CD8-positive, alpha-beta memory T cell (primary cell): ENCODE results near the gene RNLS. TPM values are rescaled to one million over a fixed set of nuclear protein-coding genes. Genes with fewer than 3 reads are reported as not detected.

Experiments used
- CTCF ChIA-PET: fragments of 350-600 bp; sonication (Branson Sonifier 250); formaldehyde crosslinking; loops from one replicate; lab custom pipeline; 2021; ENCODE audit warnings: antibody characterized with exemption; lab: Charles Lee
- POLR2A ChIA-PET: fragments of 350-600 bp; sonication (Branson Sonifier 250); formaldehyde crosslinking; loops from one replicate; lab custom pipeline; 2021; ENCODE audit warnings: antibody characterized with exemption; lab: Charles Lee
- DNase-seq, 5 donors: peaks; one replicate each; pipeline versions ENCODE4 v3.0.0 to v3.0.0-alpha.2; 2020 to 2022; ENCODE audit warnings: mixed read lengths in 1 of 5
- H3K27ac ChIP-seq: one replicate; pipeline ENCODE4 v1.7.0; 2013; ENCODE audit warnings: low read depth, mild to moderate bottlenecking, low read length, moderate library complexity
- H3K27me3 ChIP-seq: 2 replicates; pipeline ENCODE4 v1.7.0; 2013; ENCODE audit warnings: low read length, mild to moderate bottlenecking; ENCODE audit not compliant: insufficient read depth, poor library complexity, severe bottlenecking
- H3K36me3 ChIP-seq: 2 replicates; pipeline ENCODE4 v1.7.0; 2013; ENCODE audit warnings: mild to moderate bottlenecking, low read length, moderate library complexity; ENCODE audit not compliant: insufficient read depth
- H3K4me1 ChIP-seq: 2 replicates; pipeline ENCODE4 v1.7.0; 2013; ENCODE audit warnings: mild to moderate bottlenecking, low read length, moderate library complexity; ENCODE audit not compliant: insufficient read depth
- H3K4me3 ChIP-seq: 2 replicates; pipeline ENCODE4 v1.7.0; 2013; ENCODE audit warnings: mild to moderate bottlenecking, low read length
- H3K9me3 ChIP-seq: 2 replicates; pipeline ENCODE4 v1.7.0; 2013; ENCODE audit warnings: mild to moderate bottlenecking, low read length
- H3K27ac Mint-ChIP-seq, 8 donors: one replicate each; pipeline ENCODE4 v1.8.0; 2020 to 2021; ENCODE audit warnings: mixed read lengths in 8 of 8, mild to moderate bottlenecking in 6 of 8, inconsistent platforms in 3 of 8, moderate library complexity in 3 of 8
- H3K27me3 Mint-ChIP-seq, 2 donors: one replicate each; pipeline ENCODE4 v1.8.0; 2020 to 2021; ENCODE audit warnings: mixed read lengths in 2 of 2, mild to moderate bottlenecking in 1 of 2, moderate library complexity in 1 of 2
- H3K36me3 Mint-ChIP-seq, 3 donors: one replicate each; pipeline ENCODE4 v1.8.0; 2020 to 2021; ENCODE audit warnings: mixed read lengths in 3 of 3, inconsistent platforms in 1 of 3, mild to moderate bottlenecking in 1 of 3
- H3K4me1 Mint-ChIP-seq, 3 donors: one replicate each; pipeline ENCODE4 v1.8.0; 2020 to 2021; ENCODE audit warnings: mixed read lengths in 3 of 3, inconsistent platforms in 1 of 3, mild to moderate bottlenecking in 1 of 3
- H3K4me3 Mint-ChIP-seq, 7 donors: one replicate each; pipeline ENCODE4 v1.8.0; 2020 to 2021; ENCODE audit warnings: mixed read lengths in 7 of 7, mild to moderate bottlenecking in 6 of 7, moderate library complexity in 4 of 7, inconsistent platforms in 2 of 7
- H3K9me3 Mint-ChIP-seq, 5 donors: one replicate each; pipeline ENCODE4 v1.8.0; 2020 to 2022; ENCODE audit warnings: mixed read lengths in 5 of 5, mild to moderate bottlenecking in 3 of 5, moderate library complexity in 2 of 5, inconsistent platforms in 1 of 5
- polyA plus RNA-seq: library from polyadenylated mRNA; unstranded; fragments of 300-500 nt; fragmentation: Illumina TruSeq; gene quantifications from one replicate; pipeline ENCODE4 v1.2.3, GENCODE V29; 2021
- total RNA-seq, 2 experiments: library from RNA; stranded (reverse); gene quantifications; one replicate each; pipeline ENCODE4 v1.2.3, GENCODE V29; 2021

The RNLS gene
- total and polyA plus RNA-seq, 3 experiments from 2014 or later, result 4.0 to 7.0 (median 4.6) TPM

GRCh38 chr10:88428442-88428841, 154.7 kb downstream of the RNLS start:
- Histone ChIP-seq H3K27me3 (no peaks in the 10 kb centered on the region), H3K36me3 (no peaks in the 10 kb centered on the region), H3K4me1 (no peaks in the 10 kb centered on the region), H3K27ac (no peak overlapping the region), H3K9me3 (no peaks in the 10 kb centered on the region), H3K4me3 (no peak overlapping the region)
- ChIA-PET CTCF (no interaction called here), POLR2A (no interaction called here)
- peaks cover 0 to 2% (median 0%) of the 10 kb centered on the region in 3 donors for H3K36me3 Mint-ChIP-seq
- peaks cover 0 to 5% of the 10 kb centered on the region in 2 donors for H3K27me3 Mint-ChIP-seq
- no peak overlapping the region for H3K27ac Mint-ChIP-seq
- no peak overlapping the region for H3K4me3 Mint-ChIP-seq
- H3K4me1 Mint-ChIP-seq, result peaks cover 6 to 14% (median 11%) of the 10 kb centered on the region in 3 donors
- no peaks in the 10 kb centered on the region for H3K9me3 Mint-ChIP-seq
- DNase-seq, result no peak

- POLR2A ChIA-PET, result no interaction called here
- H3K36me3 Mint-ChIP-seq, result no peaks in the 10 kb centered on the region
- H3K4me1 Mint-ChIP-seq, result peaks cover 6 to 14% (median 11%) of the 10 kb centered on the region in 3 donors
- Histone ChIP-seq H3K4me1 (no peaks in the 10 kb centered on the region), H3K36me3 (no peaks in the 10 kb centered on the region), H3K9me3 (no peaks in the 10 kb centered on the region), H3K27me3 (no peaks in the 10 kb centered on the region), H3K4me3 (no peak overlapping the region), H3K27ac (no peak overlapping the region)
- no peak for DNase-seq
- CTCF ChIA-PET, result no interaction called here
- H3K4me3 Mint-ChIP-seq, result no peak overlapping the region
- H3K9me3 Mint-ChIP-seq, result no peaks in the 10 kb centered on the region
- H3K27me3 Mint-ChIP-seq, result peaks cover 0 to 5% of the 10 kb centered on the region in 2 donors
- no peak overlapping the region for H3K27ac Mint-ChIP-seq
These were observed 156.1 kb downstream of the RNLS start for GRCh38 chr10:88427024-88427423.

- Mint-ChIP-seq H3K27me3 (peaks cover 0 to 5% of the 10 kb centered on the region in 2 donors), H3K36me3 (no peaks in the 10 kb centered on the region), H3K9me3 (no peaks in the 10 kb centered on the region), H3K4me1 (peaks cover 6 to 14% (median 11%) of the 10 kb centered on the region in 3 donors), H3K27ac (no peak overlapping the region), H3K4me3 (no peak overlapping the region)
- Histone ChIP-seq H3K4me1 (no peaks in the 10 kb centered on the region), H3K27ac (no peak overlapping the region), H3K9me3 (no peaks in the 10 kb centered on the region), H3K27me3 (no peaks in the 10 kb centered on the region), H3K4me3 (no peak overlapping the region), H3K36me3 (no peaks in the 10 kb centered on the region)
- ChIA-PET CTCF (no interaction called here), POLR2A (no interaction called here)
- no peak for DNase-seq
These were observed 158.2 kb downstream of the RNLS start for GRCh38 chr10:88424881-88425280.

- Mint-ChIP-seq H3K36me3 (no peaks in the 10 kb centered on the region), H3K27ac (no peak overlapping the region), H3K27me3 (peaks cover 0 to 5% of the 10 kb centered on the region in 2 donors), H3K9me3 (no peaks in the 10 kb centered on the region), H3K4me3 (no peak overlapping the region), H3K4me1 (peaks cover 6 to 14% (median 11%) of the 10 kb centered on the region in 3 donors)
- Histone ChIP-seq H3K27ac (no peak overlapping the region), H3K4me3 (no peak overlapping the region), H3K4me1 (no peaks in the 10 kb centered on the region), H3K27me3 (no peaks in the 10 kb centered on the region), H3K9me3 (no peaks in the 10 kb centered on the region), H3K36me3 (no peaks in the 10 kb centered on the region)
- ChIA-PET CTCF (no interaction called here), POLR2A (no interaction called here)
- no peak for DNase-seq
These were observed 159.4 kb downstream of the RNLS start for GRCh38 chr10:88423732-88424131.

- Mint-ChIP-seq H3K4me1 (peaks cover 2 to 3% (median 3%) of the 10 kb centered on the region in 3 donors), H3K36me3 (no peaks in the 10 kb centered on the region), H3K9me3 (no peaks in the 10 kb centered on the region), H3K4me3 (no peak overlapping the region), H3K27ac (no peak overlapping the region), H3K27me3 (peaks cover 0 to 5% of the 10 kb centered on the region in 2 donors)
- Histone ChIP-seq H3K36me3 (no peaks in the 10 kb centered on the region), H3K27ac (no peak overlapping the region), H3K4me3 (no peak overlapping the region), H3K27me3 (no peaks in the 10 kb centered on the region), H3K9me3 (no peaks in the 10 kb centered on the region), H3K4me1 (no peaks in the 10 kb centered on the region)
- ChIA-PET CTCF (interaction anchor here (0.9 kb wide), 1 partner anchor 32 kb away, joined by 3 read pairs; no protein-coding TSS in a partner anchor), POLR2A (no interaction called here)
- no peak for DNase-seq
These were observed 161.5 kb downstream of the RNLS start for GRCh38 chr10:88421590-88421989.

- Mint-ChIP-seq H3K9me3 (no peaks in the 10 kb centered on the region), H3K27me3 (peaks cover 0 to 1% of the 10 kb centered on the region in 2 donors), H3K4me1 (no peaks in the 10 kb centered on the region), H3K36me3 (no peaks in the 10 kb centered on the region), H3K27ac (no peak overlapping the region), H3K4me3 (no peak overlapping the region)
- no peak overlapping the region for H3K27ac ChIP-seq
- no peaks in the 10 kb centered on the region for H3K36me3 ChIP-seq
- ChIA-PET CTCF (no interaction called here), POLR2A (no interaction called here)
- H3K9me3 ChIP-seq, result no peaks in the 10 kb centered on the region
- no peak for DNase-seq
- H3K4me3 ChIP-seq, result no peak overlapping the region
- H3K4me1 ChIP-seq, result no peaks in the 10 kb centered on the region
- no peaks in the 10 kb centered on the region for H3K27me3 ChIP-seq
These were observed 164.2 kb downstream of the RNLS start for GRCh38 chr10:88418871-88419270.

- CTCF ChIA-PET, result no interaction called here
These were observed 165.6 kb downstream of the RNLS start for GRCh38 chr10:88417387-88418030.

GRCh38 chr10:88416801-88417200, 166.3 kb downstream of the RNLS start:
- Mint-ChIP-seq H3K4me3 (no peak overlapping the region), H3K9me3 (no peaks in the 10 kb centered on the region), H3K4me1 (no peaks in the 10 kb centered on the region), H3K36me3 (no peaks in the 10 kb centered on the region), H3K27me3 (no peaks in the 10 kb centered on the region), H3K27ac (no peak overlapping the region)
- ChIA-PET POLR2A (no interaction called here), CTCF (no interaction called here)
- Histone ChIP-seq H3K9me3 (no peaks in the 10 kb centered on the region), H3K4me3 (no peak overlapping the region), H3K36me3 (no peaks in the 10 kb centered on the region), H3K27me3 (no peaks in the 10 kb centered on the region), H3K27ac (no peak overlapping the region), H3K4me1 (no peaks in the 10 kb centered on the region)
- DNase-seq, result no peak

More at GRCh38 chr10:88417387-88418030, 165.6 kb downstream of the RNLS start:
- H3K27ac Mint-ChIP-seq, result no peak overlapping the region
- Histone ChIP-seq H3K27ac (no peak overlapping the region), H3K9me3 (no peaks in the 10 kb centered on the region), H3K4me1 (no peaks in the 10 kb centered on the region), H3K36me3 (no peaks in the 10 kb centered on the region), H3K27me3 (no peaks in the 10 kb centered on the region), H3K4me3 (no peak overlapping the region)
- no peak for DNase-seq
- H3K4me1 Mint-ChIP-seq, result no peaks in the 10 kb centered on the region
- no peaks in the 10 kb centered on the region for H3K36me3 Mint-ChIP-seq
- POLR2A ChIA-PET, result no interaction called here
- H3K9me3 Mint-ChIP-seq, result no peaks in the 10 kb centered on the region
- H3K27me3 Mint-ChIP-seq, result no peaks in the 10 kb centered on the region
- no peak overlapping the region for H3K4me3 Mint-ChIP-seq
